A204.1 (cell line): ENCODE data around the gene HSDL1.
"Not testable (repeated sequence)": the region's sequence is repeated elsewhere in the genome, so short reads cannot be mapped to it uniquely, and the experiment has no call there.

Source experiments
- FAIRE-seq: peaks from 2 replicates; lab custom pipeline; 2012; peaks lifted over from hg19 to GRCh38; lab: Jason Lieb, UNC

HSDL1 gene

GRCh38 chr16:84138824-84139627 lies 6.0 kb downstream of the HSDL1 start:
- no peak for FAIRE-seq

GRCh38 chr16:84138500-84138823 lies 6.5 kb downstream of the HSDL1 start:
- no peak for FAIRE-seq

GRCh38 chr16:84137769-84138357 lies 7.1 kb downstream of the HSDL1 start:
- FAIRE-seq, result no peak

- no peak for FAIRE-seq
These were observed 7.7 kb downstream of the HSDL1 start for GRCh38 chr16:84137287-84137686.

- FAIRE-seq, result no peak
These were observed 8.4 kb downstream of the HSDL1 start for GRCh38 chr16:84136331-84137125.

GRCh38 chr16:84132527-84133285 lies 12.3 kb downstream of the HSDL1 start:
- no peak for FAIRE-seq

- FAIRE-seq, result no peak
These were observed 13.9 kb downstream of the HSDL1 start for GRCh38 chr16:84131117-84131516.

GRCh38 chr16:84124257-84125073 lies 20.5 kb downstream of the HSDL1 start:
- FAIRE-seq, result no peak

GRCh38 chr16:84121007-84121406 lies 24.0 kb downstream of the HSDL1 start:
- FAIRE-seq, result no peak

GRCh38 chr16:84120023-84120422 lies 25.0 kb downstream of the HSDL1 start:
- FAIRE-seq, result no peak

GRCh38 chr16:84119368-84119767 lies 25.6 kb downstream of the HSDL1 start:
- no peak for FAIRE-seq

- not testable (repeated sequence) for FAIRE-seq
These were observed 26.7 kb downstream of the HSDL1 start for GRCh38 chr16:84118315-84118714.

- FAIRE-seq, result no peak
These were observed 27.5 kb downstream of the HSDL1 start for GRCh38 chr16:84117494-84117843.

- peak; percentile 30 for FAIRE-seq
These were observed 28.1 kb downstream of the HSDL1 start, which contains the start of gene MBTPS1 for GRCh38 chr16:84116720-84117493. Gene MBTPS1, minus strand, starts transcription at chr16:84116942. Its CDS starts 15,159 bp downstream, at chr16:84101783.

GRCh38 chr16:84115919-84116719 lies 28.9 kb downstream of the HSDL1 start:
- FAIRE-seq, result no peak

- not testable (repeated sequence) for FAIRE-seq
These were observed 33.0 kb downstream of the HSDL1 start for GRCh38 chr16:84111949-84112348.

- no peak for FAIRE-seq
These were observed 33.5 kb downstream of the HSDL1 start for GRCh38 chr16:84111525-84111924.

- FAIRE-seq, result no peak
These were observed 34.5 kb downstream of the HSDL1 start for GRCh38 chr16:84110527-84110926.

GRCh38 chr16:84109598-84110335 lies 35.2 kb downstream of the HSDL1 start:
- FAIRE-seq, result no peak
